H1 (cell line): ENCODE measurements around the gene CAPN9.

Source experiments
- CBX8 ChIP-seq: fragments of 300-800, 300-1000 bp; sonication (generic); IDR thresholded peaks from 2 replicates; pipeline ENCODE4 v1.7.1; 2016; ENCODE audit warnings: low read depth, low read length, borderline replicate concordance
- EGR1 ChIP-seq: IDR thresholded peaks from 2 replicates; pipeline ENCODE4 v1.6.1; 2011; ENCODE audit warnings: low read depth, low read length, borderline replicate concordance
- EP300 ChIP-seq, 2 experiments: IDR thresholded peaks; 1 replicate in 1 of 2; 2 replicates in 1 of 2; pipeline ENCODE4 v1.6.1; 2011 to 2012; ENCODE audit warnings: low read depth in 2 of 2, low read length in 2 of 2, mild to moderate bottlenecking in 2 of 2, borderline replicate concordance in 1 of 2, inconsistent platforms in 1 of 2, moderate library complexity in 1 of 2
- EZH2 ChIP-seq: fragments of 200-600 bp; sonication (generic); IDR thresholded peaks from 2 replicates; pipeline ENCODE4 v1.7.1; 2012; ENCODE audit warnings: low read depth, mild to moderate bottlenecking, moderate library complexity, low read length, inconsistent platforms; ENCODE audit not compliant: severe bottlenecking
- HDAC2 ChIP-seq, 2 experiments: fragments of 300-600 bp in 1 of 2; sonication (generic) in 1 of 2; IDR thresholded peaks; 2 replicates each; pipeline ENCODE4 v1.6.1; 2011 to 2012; ENCODE audit warnings: low read depth in 2 of 2, low read length in 2 of 2, mild to moderate bottlenecking in 2 of 2, moderate library complexity in 2 of 2, borderline replicate concordance in 1 of 2, inconsistent platforms in 1 of 2
- JUND ChIP-seq: IDR thresholded peaks from 2 replicates; pipeline ENCODE4 v1.6.1; 2011; ENCODE audit warnings: mild to moderate bottlenecking, improper control_type of control experiment, low read length
- MAFK ChIP-seq: IDR thresholded peaks from 2 replicates; pipeline ENCODE4 v1.6.1; 2012; ENCODE audit warnings: low read depth, mild to moderate bottlenecking, improper control_type of control experiment, low read length
- NANOG ChIP-seq: IDR thresholded peaks from 2 replicates; pipeline ENCODE4 v1.6.1; 2011; ENCODE audit warnings: low read length, low read depth, mild to moderate bottlenecking, inconsistent platforms; ENCODE audit not compliant: insufficient read depth, poor library complexity, severe bottlenecking
- PHF8 ChIP-seq: fragments of 200-600 bp; sonication (generic); conservative IDR thresholded peaks from 2 replicates; pipeline ENCODE4 v1.7.1; 2012; ENCODE audit warnings: low read depth, mild to moderate bottlenecking, inconsistent platforms, low read length, moderate library complexity
- POLR2A ChIP-seq, 2 experiments: IDR thresholded peaks; 1 replicate in 1 of 2; 2 replicates in 1 of 2; pipeline ENCODE4 v1.6.1; 2011; ENCODE audit warnings: low read depth in 2 of 2, low read length in 2 of 2, mild to moderate bottlenecking in 2 of 2; ENCODE audit errors: control extremely low read depth in 1 of 2
- SIX5 ChIP-seq: IDR thresholded peaks from 2 replicates; pipeline ENCODE4 v1.6.1; 2011; ENCODE audit warnings: mild to moderate bottlenecking, low read depth, low read length
- YY1 ChIP-seq: IDR thresholded peaks from 2 replicates; pipeline ENCODE4 v1.6.1; 2011; ENCODE audit warnings: low read depth, mild to moderate bottlenecking, low read length
- TF ChIP-seq, protein P1 (sequence below), 3 experiments: IDR thresholded peaks; 1 replicate in 2 of 3; 2 replicates in 1 of 3; pipeline versions ENCODE4 v1.5.1 to v1.6.1; 2011; ENCODE audit warnings: low read length in 3 of 3, mild to moderate bottlenecking in 3 of 3, inconsistent platforms in 2 of 3, low read depth in 1 of 3, moderate library complexity in 1 of 3; ENCODE audit not compliant: insufficient read depth in 1 of 3; ENCODE audit errors: control extremely low read depth in 1 of 3
- TF ChIP-seq, protein P2 (sequence below): IDR thresholded peaks from 2 replicates; pipeline ENCODE4 v1.6.1; 2012; ENCODE audit warnings: inconsistent platforms

DNA sequence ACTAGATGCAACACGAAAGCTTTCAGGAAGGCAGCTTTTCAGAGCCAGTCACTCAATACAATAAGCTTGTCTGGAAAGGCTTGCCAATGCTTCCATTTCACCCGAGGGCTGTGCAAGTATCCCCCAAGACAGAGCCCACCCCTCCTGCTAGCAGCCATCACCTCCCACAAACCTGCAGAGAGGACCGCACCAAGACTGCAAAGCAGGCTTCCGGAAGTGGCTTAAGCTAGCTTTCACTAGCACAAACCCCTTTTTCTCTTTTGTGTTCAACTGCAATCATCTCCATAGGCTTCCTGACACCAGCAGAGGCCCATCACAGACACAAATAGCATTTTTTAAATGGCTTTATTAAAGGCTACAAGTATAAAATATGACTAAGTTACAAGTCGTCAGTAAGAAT is 89.6 kb downstream of the CAPN9 start:
- TF ChIP-seq NANOG (no peak), JUND (no peak), PHF8 (no peak), EZH2 (no peak), CBX8 (no peak), YY1 (no peak), EGR1 (no peak), HDAC2 (IDR thresholded peaks at IDR 0.05; ENCODE audit: borderline replicate concordance in 1 of 2, low read depth in 2 of 2, low read length in 2 of 2) (no peak), POLR2A (IDR thresholded peaks at IDR 0.05; ENCODE audit: control extremely low read depth in 1 of 2, low read depth in 2 of 2, low read length in 2 of 2) (no peak), SIX5 (no peak), MAFK (no peak), EP300 (IDR thresholded peaks at IDR 0.05; ENCODE audit: borderline replicate concordance in 1 of 2, low read depth in 2 of 2, low read length in 2 of 2) (no peak)
- TF ChIP-seq, protein P1, sequence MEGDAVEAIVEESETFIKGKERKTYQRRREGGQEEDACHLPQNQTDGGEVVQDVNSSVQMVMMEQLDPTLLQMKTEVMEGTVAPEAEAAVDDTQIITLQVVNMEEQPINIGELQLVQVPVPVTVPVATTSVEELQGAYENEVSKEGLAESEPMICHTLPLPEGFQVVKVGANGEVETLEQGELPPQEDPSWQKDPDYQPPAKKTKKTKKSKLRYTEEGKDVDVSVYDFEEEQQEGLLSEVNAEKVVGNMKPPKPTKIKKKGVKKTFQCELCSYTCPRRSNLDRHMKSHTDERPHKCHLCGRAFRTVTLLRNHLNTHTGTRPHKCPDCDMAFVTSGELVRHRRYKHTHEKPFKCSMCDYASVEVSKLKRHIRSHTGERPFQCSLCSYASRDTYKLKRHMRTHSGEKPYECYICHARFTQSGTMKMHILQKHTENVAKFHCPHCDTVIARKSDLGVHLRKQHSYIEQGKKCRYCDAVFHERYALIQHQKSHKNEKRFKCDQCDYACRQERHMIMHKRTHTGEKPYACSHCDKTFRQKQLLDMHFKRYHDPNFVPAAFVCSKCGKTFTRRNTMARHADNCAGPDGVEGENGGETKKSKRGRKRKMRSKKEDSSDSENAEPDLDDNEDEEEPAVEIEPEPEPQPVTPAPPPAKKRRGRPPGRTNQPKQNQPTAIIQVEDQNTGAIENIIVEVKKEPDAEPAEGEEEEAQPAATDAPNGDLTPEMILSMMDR (IDR thresholded peaks at IDR 0.05; ENCODE audit: control extremely low read depth in 1 of 3, insufficient read depth in 1 of 3, low read depth in 1 of 3, low read length in 3 of 3) = no peak
- TF ChIP-seq, protein P2, sequence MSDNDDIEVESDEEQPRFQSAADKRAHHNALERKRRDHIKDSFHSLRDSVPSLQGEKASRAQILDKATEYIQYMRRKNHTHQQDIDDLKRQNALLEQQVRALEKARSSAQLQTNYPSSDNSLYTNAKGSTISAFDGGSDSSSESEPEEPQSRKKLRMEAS = no peak
